ENCODE results near the gene GAD1.

The GAD1 gene

DNA sequence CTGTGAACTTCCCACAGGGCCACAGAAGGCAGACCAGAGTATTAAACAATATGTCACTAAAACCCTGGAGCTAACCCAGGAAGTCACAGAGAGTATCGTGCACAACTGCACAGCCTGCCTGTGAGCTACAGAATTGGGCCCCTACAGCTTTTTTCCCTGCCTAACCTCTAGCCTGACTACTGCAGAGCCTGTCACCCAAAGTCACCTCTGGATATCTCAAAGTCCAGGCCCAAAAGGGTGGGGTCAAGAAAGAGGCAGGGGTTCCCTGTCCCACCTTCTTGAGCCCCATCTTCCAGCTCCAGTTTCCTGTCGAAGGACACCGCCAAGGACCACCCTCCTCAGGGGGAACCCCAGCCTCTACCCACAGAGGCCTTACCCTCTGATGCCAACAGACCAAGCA, 13.5 kb downstream of the GAD1 start:
- DNase-seq (ENCODE audit: low spot score) (no peak), ATAC-seq (ENCODE audit: low read depth) (no peak)
- Histone ChIP-seq H3K27me3 (ENCODE audit: insufficient read depth, poor library complexity, severe bottlenecking) (no peaks in the 10 kb centered on the region), H3K9me3 (ENCODE audit: severe bottlenecking) (no peaks in the 10 kb centered on the region), H3K36me3 (ENCODE audit: low read depth) (no peaks in the 10 kb centered on the region), H3K4me3 (ENCODE audit: severe bottlenecking) (no peak overlapping the region), H3K27ac (ENCODE audit: poor library complexity, severe bottlenecking) (no peak overlapping the region), H3K4me1 (ENCODE audit: insufficient read depth, poor library complexity, severe bottlenecking) (no peaks in the 10 kb centered on the region)
- no peak for TF ChIP-seq CTCF (IDR thresholded peaks at IDR 0.05; ENCODE audit: poor library complexity, severe bottlenecking)

DNA sequence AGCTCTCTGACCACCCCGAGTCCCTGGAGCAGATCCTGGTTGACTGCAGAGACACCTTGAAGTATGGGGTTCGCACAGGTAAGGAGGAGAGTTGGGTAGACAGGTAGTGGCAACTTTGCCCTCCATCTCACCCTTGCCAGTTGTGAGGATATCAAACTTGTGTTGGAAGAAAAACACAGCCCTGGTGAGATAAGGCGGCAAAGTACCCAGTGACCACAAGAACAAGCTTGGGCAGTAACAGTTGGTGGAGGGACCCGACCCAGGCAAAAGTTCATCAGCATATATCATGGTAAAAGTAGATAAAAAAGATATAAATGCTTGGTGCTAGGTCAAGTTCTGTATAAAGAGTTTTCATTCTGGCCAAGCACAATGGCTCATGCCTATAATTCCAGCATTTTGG, 14.4 kb downstream of the GAD1 start:
- DNase-seq (ENCODE audit: low spot score) = no peak
- no peak overlapping the region for H3K4me3 ChIP-seq (ENCODE audit: severe bottlenecking)
- H3K27ac ChIP-seq (ENCODE audit: poor library complexity, severe bottlenecking) = no peak overlapping the region
- H3K27me3 ChIP-seq (ENCODE audit: insufficient read depth, poor library complexity, severe bottlenecking) = no peaks in the 10 kb centered on the region
- ATAC-seq (ENCODE audit: low read depth) = no peak
- H3K4me1 ChIP-seq (ENCODE audit: insufficient read depth, poor library complexity, severe bottlenecking) = no peaks in the 10 kb centered on the region
- H3K36me3 ChIP-seq (ENCODE audit: low read depth) = no peaks in the 10 kb centered on the region
- no peak for TF ChIP-seq CTCF (IDR thresholded peaks at IDR 0.05; ENCODE audit: poor library complexity, severe bottlenecking)
- no peaks in the 10 kb centered on the region for H3K9me3 ChIP-seq (ENCODE audit: severe bottlenecking)

DNA sequence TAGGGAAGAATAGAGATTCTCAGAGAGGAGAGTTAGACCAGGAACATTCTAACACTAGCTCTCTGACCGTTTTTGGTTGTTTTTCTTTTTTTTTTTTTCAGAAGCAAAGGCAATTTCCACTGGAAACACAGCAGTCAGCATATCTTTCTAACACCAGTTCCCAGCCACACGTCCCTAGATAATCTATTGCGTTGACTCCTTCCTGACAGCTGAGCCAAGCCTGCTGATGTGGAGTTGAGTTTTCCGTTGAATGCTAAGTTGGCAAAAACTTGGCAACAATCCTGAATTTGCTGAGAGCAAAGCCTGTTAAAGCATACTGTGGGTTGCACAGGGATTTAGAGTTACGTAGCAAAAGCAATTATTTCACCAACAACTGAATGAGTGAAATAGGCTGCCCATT, 19.3 kb downstream of the GAD1 start:
- TF ChIP-seq CTCF (IDR thresholded peaks at IDR 0.05; ENCODE audit: poor library complexity, severe bottlenecking) = no peak
- no peaks in the 10 kb centered on the region for H3K9me3 ChIP-seq (ENCODE audit: severe bottlenecking)
- H3K4me1 ChIP-seq (ENCODE audit: insufficient read depth, poor library complexity, severe bottlenecking) = no peaks in the 10 kb centered on the region
- H3K27ac ChIP-seq (ENCODE audit: poor library complexity, severe bottlenecking) = no peak overlapping the region
- ATAC-seq (ENCODE audit: low read depth) (no peak), DNase-seq (ENCODE audit: low spot score) (no peak)
- peaks cover 4% of the 10 kb centered on the region; the same call in 1 of the 2 replicates for H3K36me3 ChIP-seq (ENCODE audit: low read depth)
- H3K27me3 ChIP-seq (ENCODE audit: insufficient read depth, poor library complexity, severe bottlenecking) = no peaks in the 10 kb centered on the region
- no peak overlapping the region for H3K4me3 ChIP-seq (ENCODE audit: severe bottlenecking)

DNA sequence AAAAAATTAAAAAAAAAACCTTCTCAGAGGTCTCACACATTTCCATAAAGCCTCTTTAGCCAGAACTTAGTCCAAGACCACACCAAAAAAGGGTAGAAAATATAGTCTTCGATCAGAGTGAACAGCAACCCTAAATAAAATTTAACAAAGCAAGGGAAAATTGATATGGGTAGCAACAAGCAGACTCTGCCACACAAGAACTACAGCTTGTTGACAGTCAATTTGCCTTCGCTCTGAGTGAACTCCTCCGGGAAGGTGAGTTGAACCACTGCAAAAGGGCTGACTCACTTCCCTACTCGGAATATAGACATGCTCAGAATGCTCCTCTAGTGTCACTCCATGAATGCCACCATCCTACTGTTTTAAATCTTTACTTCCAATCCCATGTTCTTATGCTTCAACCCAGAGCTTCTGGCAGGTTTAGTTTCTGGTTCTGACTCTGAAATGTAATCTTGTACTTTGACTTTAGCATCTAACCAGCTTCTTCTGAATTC, 24.1 kb downstream of the GAD1 start:
- no peak overlapping the region for H3K27ac ChIP-seq (ENCODE audit: poor library complexity, severe bottlenecking)
- no peak for TF ChIP-seq CTCF (IDR thresholded peaks at IDR 0.05; ENCODE audit: poor library complexity, severe bottlenecking)
- H3K4me1 ChIP-seq (ENCODE audit: insufficient read depth, poor library complexity, severe bottlenecking) = peaks cover 15% of the 10 kb centered on the region
- no peak for DNase-seq (ENCODE audit: low spot score)
- H3K9me3 ChIP-seq (ENCODE audit: severe bottlenecking) = no peaks in the 10 kb centered on the region
- H3K36me3 ChIP-seq (ENCODE audit: low read depth) = peaks cover 4% of the 10 kb centered on the region; the same call in 1 of the 2 replicates
- H3K4me3 ChIP-seq (ENCODE audit: severe bottlenecking) = no peak overlapping the region
- no peaks in the 10 kb centered on the region for H3K27me3 ChIP-seq (ENCODE audit: insufficient read depth, poor library complexity, severe bottlenecking)
- ATAC-seq (ENCODE audit: low read depth) = no peak

DNA sequence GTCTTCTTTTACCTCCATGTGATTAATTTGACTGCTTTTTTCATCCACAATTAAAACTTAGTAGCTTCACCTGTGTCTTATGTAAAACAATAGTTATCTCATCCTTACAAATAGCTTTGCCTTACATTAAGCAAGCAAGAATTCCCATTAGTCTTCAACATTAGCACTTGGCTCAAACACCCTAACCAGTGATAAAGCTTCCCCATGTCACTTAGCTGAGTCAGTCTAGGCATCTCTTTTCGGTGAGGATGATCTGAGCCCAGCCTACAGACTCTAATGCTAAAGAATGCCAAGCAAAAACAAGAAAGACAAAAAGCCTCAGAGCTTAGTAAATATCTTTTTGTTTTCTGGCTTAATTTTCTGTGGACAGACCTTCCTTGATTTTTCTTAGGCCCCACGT, 26.1 kb downstream of the GAD1 start:
- H3K4me1 ChIP-seq (ENCODE audit: insufficient read depth, poor library complexity, severe bottlenecking) = peaks cover 15% of the 10 kb centered on the region
- no peaks in the 10 kb centered on the region for H3K9me3 ChIP-seq (ENCODE audit: severe bottlenecking)
- TF ChIP-seq CTCF (IDR thresholded peaks at IDR 0.05; ENCODE audit: poor library complexity, severe bottlenecking) = no peak
- H3K4me3 ChIP-seq (ENCODE audit: severe bottlenecking) = no peak overlapping the region
- ATAC-seq (ENCODE audit: low read depth) = peak; percentile 38; the same call in 1 of the 3 replicates
- peak overlapping the region; percentile 26 for H3K27ac ChIP-seq (ENCODE audit: poor library complexity, severe bottlenecking)
- no peak for DNase-seq (ENCODE audit: low spot score)
- H3K36me3 ChIP-seq (ENCODE audit: low read depth) = no peaks in the 10 kb centered on the region; the same call in 1 of the 2 replicates
- no peaks in the 10 kb centered on the region for H3K27me3 ChIP-seq (ENCODE audit: insufficient read depth, poor library complexity, severe bottlenecking)
